B cell (primary cell): ENCODE data around the gene GNG7.

Experiments used
- CTCF ChIP-seq: fragments of 200-600 bp; IDR thresholded peaks from one replicate; pipeline ENCODE4 v1.8.0; 2022; ENCODE audit warnings: antibody characterized with exemption, mild to moderate bottlenecking
- EZH2 ChIP-seq: IDR thresholded peaks from 2 replicates; pipeline ENCODE4 v1.6.1; 2012; ENCODE audit warnings: borderline replicate concordance, low read depth, mild to moderate bottlenecking, moderate library complexity, low read length; ENCODE audit not compliant: insufficient read depth, poor library complexity, severe bottlenecking

GRCh38 chr19:2556221-2557092 is 146.0 kb downstream of the GNG7 start:
- TF ChIP-seq CTCF (no peak), EZH2 (no peak)
